ENCODE data around the gene UBR7.
A peak's percentile ranks its signal among the peaks of the same experiment; 100 is the strongest.
"Not testable (repeated sequence)": the region's sequence is repeated elsewhere in the genome, so short reads cannot be mapped to it uniquely, and the experiment has no call there.

The UBR7 gene

GRCh38 chr14:93201155-93201704 lies 5.8 kb upstream of the UBR7 start:
- DNase-seq (ENCODE audit: insufficient read length) = no peak
- no peak for TF ChIP-seq POLR2AphosphoS5 (IDR thresholded peaks at IDR 0.05; ENCODE audit: low read depth, low read length)
- no peak for TF ChIP-seq POLR2A (IDR thresholded peaks at IDR 0.05; ENCODE audit: low read depth, low read length)
- TF ChIP-seq TAF1 (IDR thresholded peaks at IDR 0.05; ENCODE audit: borderline replicate concordance, low read depth, low read length) = no peak
- no peak for FAIRE-seq

DNA sequence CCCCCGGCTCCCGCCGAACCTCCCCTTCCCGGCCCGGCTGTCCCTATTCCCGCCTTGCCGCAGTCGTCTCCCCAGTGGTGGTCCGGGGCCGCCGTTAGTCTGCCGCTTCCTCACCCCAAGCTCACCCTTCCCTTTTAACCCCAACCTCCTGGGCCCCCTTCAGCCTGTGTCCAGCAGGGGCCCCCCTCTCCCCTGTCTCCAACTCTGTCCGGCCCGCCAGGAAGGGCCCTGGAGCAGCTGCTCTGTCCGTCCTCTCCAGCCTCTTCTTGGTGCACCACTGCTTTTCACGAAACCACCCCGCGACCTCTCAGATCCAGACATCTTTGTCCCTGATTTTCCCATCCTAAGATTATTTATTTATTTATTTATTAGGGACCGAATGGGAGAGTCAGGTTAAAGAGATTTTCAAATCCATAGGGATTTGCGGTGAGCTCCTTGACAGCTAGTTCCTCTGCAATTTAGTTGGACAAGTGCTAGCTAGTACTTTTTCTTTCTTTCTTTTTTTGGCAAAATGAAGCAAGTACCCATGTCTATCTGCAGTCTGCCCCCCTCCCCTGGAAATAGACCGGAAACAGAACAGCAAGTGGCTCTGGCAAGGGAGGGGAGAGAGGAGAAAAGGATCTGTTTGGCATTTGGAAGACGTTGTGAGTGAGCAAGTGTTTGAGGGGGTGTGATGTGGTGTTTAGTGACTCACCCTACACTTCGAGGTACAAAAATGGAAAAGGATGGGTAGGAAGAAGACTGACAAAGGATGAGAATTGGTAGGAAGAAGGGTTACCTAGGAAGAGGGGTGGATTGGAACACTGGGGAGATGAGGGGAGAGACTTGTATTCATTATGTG lies 632 bp downstream of the UBR7 start:
- no peak for DNase-seq (ENCODE audit: insufficient read length)
- peak; percentile 21 for FAIRE-seq
- TF ChIP-seq POLR2AphosphoS5 (IDR thresholded peaks at IDR 0.05; ENCODE audit: low read depth, low read length) (no peak), TAF1 (IDR thresholded peaks at IDR 0.05; ENCODE audit: borderline replicate concordance, low read depth, low read length) (no peak), POLR2A (IDR thresholded peaks at IDR 0.05; ENCODE audit: low read depth, low read length) (no peak)

DNA sequence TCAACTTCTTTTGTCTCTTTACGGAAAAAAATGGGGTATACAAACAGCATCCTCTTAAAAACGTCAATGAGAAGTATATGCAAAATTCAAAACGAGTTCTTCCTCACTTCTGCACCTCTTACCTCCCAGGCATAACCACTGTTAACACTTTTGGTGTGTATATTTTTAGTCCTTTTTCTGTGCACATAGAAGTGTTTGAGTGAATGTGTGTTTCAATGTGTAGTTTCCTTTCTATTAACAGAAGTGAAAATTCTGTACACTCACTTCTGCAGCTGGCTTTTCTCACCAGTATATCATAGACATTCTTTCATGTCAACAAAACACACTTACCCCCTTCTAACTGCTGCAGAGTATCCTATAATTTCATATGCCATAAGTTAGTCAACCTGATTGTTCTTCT lies 5.4 kb downstream of the UBR7 start:
- FAIRE-seq = peak; percentile 62

GRCh38 chr14:93214598-93214997 lies 7.5 kb downstream of the UBR7 start:
- no peak for FAIRE-seq
- DNase-seq (ENCODE audit: insufficient read length) = no peak
- no peak for TF ChIP-seq TAF1 (IDR thresholded peaks at IDR 0.05; ENCODE audit: borderline replicate concordance, low read depth, low read length)
- TF ChIP-seq POLR2A (IDR thresholded peaks at IDR 0.05; ENCODE audit: low read depth, low read length) = no peak
- no peak for TF ChIP-seq POLR2AphosphoS5 (IDR thresholded peaks at IDR 0.05; ENCODE audit: low read depth, low read length)

More for the DNA sequence above, 5.4 kb downstream of the UBR7 start:
- TF ChIP-seq POLR2A (IDR thresholded peaks at IDR 0.05; ENCODE audit: low read depth, low read length) = no peak
- no peak for TF ChIP-seq POLR2AphosphoS5 (IDR thresholded peaks at IDR 0.05; ENCODE audit: low read depth, low read length)
- TF ChIP-seq TAF1 (IDR thresholded peaks at IDR 0.05; ENCODE audit: borderline replicate concordance, low read depth, low read length) = no peak
- DNase-seq (ENCODE audit: insufficient read length) = no peak

DNA sequence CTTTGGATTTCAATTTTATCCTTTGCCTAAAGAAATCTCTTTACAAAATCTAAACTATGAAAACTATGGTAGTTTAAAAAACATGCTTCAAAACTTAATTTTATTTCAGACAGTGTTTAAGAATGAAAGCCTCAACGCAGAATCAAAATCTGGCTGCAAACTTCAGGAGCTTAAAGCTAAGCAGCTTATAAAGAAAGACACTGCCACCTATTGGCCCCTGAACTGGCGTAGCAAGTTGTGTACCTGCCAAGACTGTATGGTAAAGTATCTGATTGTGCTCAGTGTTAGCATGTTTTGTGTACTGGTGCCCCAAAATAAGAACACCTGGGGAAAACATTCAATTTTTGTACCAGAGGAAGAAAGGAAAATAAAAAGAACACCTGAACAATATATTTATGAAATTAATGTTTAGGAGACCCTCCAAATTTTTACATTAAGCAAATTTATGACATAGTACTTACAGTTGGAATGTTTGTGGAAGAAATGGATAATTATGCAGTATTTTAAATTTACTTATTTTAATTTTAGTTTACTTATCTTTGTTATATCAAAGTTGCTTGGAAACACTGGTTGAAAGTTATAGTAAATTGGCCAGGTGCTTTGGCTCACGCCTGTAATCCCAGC lies 12.2 kb downstream of the UBR7 start:
- TF ChIP-seq POLR2A (IDR thresholded peaks at IDR 0.05; ENCODE audit: low read depth, low read length) (no peak), TAF1 (IDR thresholded peaks at IDR 0.05; ENCODE audit: borderline replicate concordance, low read depth, low read length) (no peak), POLR2AphosphoS5 (IDR thresholded peaks at IDR 0.05; ENCODE audit: low read depth, low read length) (no peak)
- DNase-seq (ENCODE audit: insufficient read length) (no peak), FAIRE-seq (peak; percentile 65)

GRCh38 chr14:93220509-93220908 lies 13.5 kb downstream of the UBR7 start:
- FAIRE-seq (no peak), DNase-seq (ENCODE audit: insufficient read length) (no peak)
- TF ChIP-seq POLR2AphosphoS5 (IDR thresholded peaks at IDR 0.05; ENCODE audit: low read depth, low read length) (no peak), POLR2A (IDR thresholded peaks at IDR 0.05; ENCODE audit: low read depth, low read length) (no peak), TAF1 (IDR thresholded peaks at IDR 0.05; ENCODE audit: borderline replicate concordance, low read depth, low read length) (no peak)

DNA sequence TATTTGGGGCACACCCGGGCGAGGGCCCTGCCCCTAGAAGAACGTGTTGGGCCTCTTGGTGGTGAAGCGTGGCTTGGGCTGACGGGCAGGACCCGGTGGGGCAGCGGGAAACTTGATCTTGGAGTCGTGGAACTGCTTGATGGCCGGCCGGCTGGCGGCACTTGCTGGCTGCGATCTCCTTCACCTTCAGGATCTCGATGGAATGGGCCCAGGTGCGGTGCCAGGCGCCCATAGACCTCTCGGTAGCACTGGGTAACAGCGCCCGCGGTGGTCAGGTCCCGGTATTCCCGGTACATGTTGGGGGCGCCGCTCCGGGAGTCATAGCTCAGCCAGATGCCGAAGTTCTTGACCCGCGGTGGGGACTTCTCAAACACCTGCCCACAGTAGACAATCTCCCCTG lies 16.5 kb downstream of the UBR7 start:
- TF ChIP-seq TAF1 (IDR thresholded peaks at IDR 0.05; ENCODE audit: borderline replicate concordance, low read depth, low read length) (no peak), POLR2AphosphoS5 (IDR thresholded peaks at IDR 0.05; ENCODE audit: low read depth, low read length) (no peak), POLR2A (IDR thresholded peaks at IDR 0.05; ENCODE audit: low read depth, low read length) (no peak)
- no peak for FAIRE-seq
- DNase-seq (ENCODE audit: insufficient read length) = no peak

GRCh38 chr14:93228550-93228949 lies 21.5 kb downstream of the UBR7 start:
- TF ChIP-seq POLR2A (IDR thresholded peaks at IDR 0.05; ENCODE audit: low read depth, low read length) (no peak), POLR2AphosphoS5 (IDR thresholded peaks at IDR 0.05; ENCODE audit: low read depth, low read length) (no peak), TAF1 (IDR thresholded peaks at IDR 0.05; ENCODE audit: borderline replicate concordance, low read depth, low read length) (no peak)
- DNase-seq (ENCODE audit: insufficient read length) (no peak), FAIRE-seq (no peak)

DNA sequence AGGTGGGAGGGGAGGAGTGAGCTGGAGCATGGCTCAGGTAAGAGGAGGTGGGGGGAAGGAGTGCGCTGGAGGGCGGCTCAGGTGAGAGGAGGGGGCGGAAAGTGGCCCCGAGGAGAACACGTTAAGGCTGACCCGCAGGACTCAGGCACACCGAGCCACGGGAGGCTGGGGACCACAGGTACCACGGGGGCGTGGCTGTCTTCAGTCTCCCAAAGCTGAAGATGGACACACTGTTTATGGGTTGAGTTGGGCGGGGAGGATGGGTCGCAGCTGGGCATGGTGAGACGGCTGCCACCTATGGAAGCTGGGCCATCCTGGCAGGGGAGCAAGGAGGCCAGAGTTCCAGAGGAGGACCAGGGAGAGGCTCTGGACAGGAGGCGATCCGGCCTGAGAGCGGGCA lies 23.5 kb downstream of the UBR7 start:
- no peak for DNase-seq (ENCODE audit: insufficient read length)
- FAIRE-seq = no peak
- TF ChIP-seq TAF1 (IDR thresholded peaks at IDR 0.05; ENCODE audit: borderline replicate concordance, low read depth, low read length) = no peak

DNA sequence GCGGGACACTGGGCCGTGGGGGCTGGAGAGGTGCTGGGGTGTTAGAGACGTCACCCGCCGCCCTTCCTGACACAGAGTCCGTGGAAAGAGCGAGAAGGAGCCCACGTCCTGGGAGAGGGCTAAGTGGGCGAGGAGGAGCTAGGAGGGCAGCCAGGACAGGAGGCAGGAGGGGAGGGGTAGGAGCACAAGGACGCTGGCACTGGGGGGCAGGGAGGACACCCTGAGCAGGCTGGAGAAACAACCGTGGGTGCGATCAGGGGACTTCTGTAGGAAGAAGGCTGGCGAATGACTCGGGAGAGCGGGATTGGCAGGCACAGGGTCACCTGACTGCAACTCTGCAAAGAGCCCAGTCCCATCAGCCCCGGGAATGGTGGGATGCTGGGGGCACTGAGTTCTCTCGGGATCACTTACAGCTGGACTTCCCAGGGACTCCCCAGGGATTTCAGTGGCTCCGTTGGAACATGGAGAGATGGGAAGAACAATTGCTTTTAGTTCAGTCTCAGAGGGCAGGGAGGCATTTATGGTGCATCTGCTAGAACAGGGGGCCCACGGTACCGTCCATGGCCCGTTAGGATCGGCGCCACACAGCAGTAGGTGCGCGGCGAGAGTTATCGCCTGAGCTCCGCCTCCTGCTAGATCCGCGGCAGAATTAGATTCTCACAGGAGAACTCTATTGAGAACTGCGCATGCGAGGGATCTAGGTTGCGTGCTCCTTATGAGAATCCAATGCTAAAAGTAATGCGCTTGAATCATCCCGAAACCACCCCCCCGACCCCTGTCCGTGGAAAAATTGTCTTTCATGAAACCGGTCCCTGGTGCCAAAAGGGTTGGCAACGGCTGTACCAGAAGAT lies 24.3 kb downstream of the UBR7 start:
- DNase-seq (ENCODE audit: insufficient read length) (no peak), FAIRE-seq (no peak)

GRCh38 chr14:93232159-93232558 lies 25.1 kb downstream of the UBR7 start:
- DNase-seq (ENCODE audit: insufficient read length) (no peak), FAIRE-seq (no peak)
- TF ChIP-seq POLR2AphosphoS5 (IDR thresholded peaks at IDR 0.05; ENCODE audit: low read depth, low read length) = no peak
- TF ChIP-seq POLR2A (IDR thresholded peaks at IDR 0.05; ENCODE audit: low read depth, low read length) = no peak
- no peak for TF ChIP-seq TAF1 (IDR thresholded peaks at IDR 0.05; ENCODE audit: borderline replicate concordance, low read depth, low read length)

More for the DNA sequence above, 24.3 kb downstream of the UBR7 start:
- TF ChIP-seq POLR2A (IDR thresholded peaks at IDR 0.05; ENCODE audit: low read depth, low read length) = no peak

DNA sequence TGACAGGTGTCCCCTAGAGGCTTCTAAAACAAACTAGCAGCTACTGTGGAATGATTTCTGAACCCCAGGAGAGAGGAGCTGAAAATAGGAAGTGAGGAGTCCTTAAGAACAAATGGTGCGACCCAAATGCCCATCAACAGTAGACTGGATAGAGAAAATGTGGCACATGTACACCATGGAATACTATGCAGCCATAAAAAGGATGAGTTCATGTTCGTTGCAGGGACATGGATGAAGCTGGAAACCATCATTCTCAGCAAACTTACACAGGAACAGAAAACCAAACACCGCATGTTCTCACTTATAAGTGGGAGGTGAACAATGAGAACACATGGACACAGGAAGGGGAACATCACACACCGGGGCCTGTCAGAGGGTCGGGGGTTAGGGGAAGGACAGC lies 26.0 kb downstream of the UBR7 start:
- FAIRE-seq; DNase-seq (ENCODE audit: insufficient read length): not testable (repeated sequence)
